HepG2 (cell line): ENCODE measurements around the gene PPP2R2B.

Experiments
- HNRNPLL ChIP-seq: fragments of 200-400 bp; formaldehyde crosslinking; IDR thresholded peaks from 2 replicates; pipeline ENCODE4 v1.6.1; 2017; ENCODE audit warnings: mild to moderate bottlenecking, low read depth, low read length; ENCODE audit not compliant: poor library complexity, severe bottlenecking
- NBN ChIP-seq: fragments of 450-650 bp; conservative IDR thresholded peaks from 2 replicates; pipeline ENCODE4 v1.6.1; 2017
- RERE ChIP-seq: IDR thresholded peaks from 2 replicates; pipeline ENCODE4 v1.6.1; 2016; ENCODE audit warnings: low read depth, missing genetic modification reagents, missing compliant biosample characterization
- ZMYM4 ChIP-seq: sonication (generic); formaldehyde crosslinking; IDR thresholded peaks from 2 replicates; pipeline ENCODE4 v1.8.1; 2023; ENCODE audit warnings: mild to moderate bottlenecking, missing genetic modification reagents
- TF ChIP-seq, protein P1 (sequence below): IDR thresholded peaks from 2 replicates; pipeline ENCODE4 v1.6.1; 2012; ENCODE audit warnings: low read depth, low read length, improper control_type of control experiment
- TF ChIP-seq, protein P2 (sequence below): sonication (generic); formaldehyde crosslinking; IDR thresholded peaks from 2 replicates; pipeline ENCODE4 v1.4.0; 2020; ENCODE audit warnings: mild to moderate bottlenecking, missing genetic modification reagents
- TF ChIP-seq, protein P3 (sequence below): sonication (generic); formaldehyde crosslinking; IDR thresholded peaks from 2 replicates; pipeline ENCODE4 v1.4.0; 2020; ENCODE audit warnings: missing genetic modification reagents

GRCh38 chr5:146698651-146699050, 179.9 kb downstream of the PPP2R2B start:
- TF ChIP-seq RERE (CRISPR knock-in tag) (no peak), ZMYM4 (CRISPR knock-in tag) (no peak), NBN (no peak), HNRNPLL (no peak)
- TF ChIP-seq, protein P1, sequence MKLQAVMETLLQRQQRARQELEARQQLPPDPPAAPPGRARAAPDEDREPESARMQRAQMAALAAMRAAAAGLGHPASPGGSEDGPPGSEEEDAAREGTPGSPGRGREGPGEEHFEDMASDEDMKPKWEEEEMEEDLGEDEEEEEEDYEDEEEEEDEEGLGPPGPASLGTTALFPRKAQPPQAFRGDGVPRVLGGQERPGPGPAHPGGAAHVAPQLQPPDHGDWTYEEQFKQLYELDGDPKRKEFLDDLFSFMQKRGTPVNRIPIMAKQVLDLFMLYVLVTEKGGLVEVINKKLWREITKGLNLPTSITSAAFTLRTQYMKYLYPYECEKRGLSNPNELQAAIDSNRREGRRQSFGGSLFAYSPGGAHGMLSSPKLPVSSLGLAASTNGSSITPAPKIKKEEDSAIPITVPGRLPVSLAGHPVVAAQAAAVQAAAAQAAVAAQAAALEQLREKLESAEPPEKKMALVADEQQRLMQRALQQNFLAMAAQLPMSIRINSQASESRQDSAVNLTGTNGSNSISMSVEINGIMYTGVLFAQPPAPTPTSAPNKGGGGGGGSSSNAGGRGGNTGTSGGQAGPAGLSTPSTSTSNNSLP, result no peak
- TF ChIP-seq, protein P2, sequence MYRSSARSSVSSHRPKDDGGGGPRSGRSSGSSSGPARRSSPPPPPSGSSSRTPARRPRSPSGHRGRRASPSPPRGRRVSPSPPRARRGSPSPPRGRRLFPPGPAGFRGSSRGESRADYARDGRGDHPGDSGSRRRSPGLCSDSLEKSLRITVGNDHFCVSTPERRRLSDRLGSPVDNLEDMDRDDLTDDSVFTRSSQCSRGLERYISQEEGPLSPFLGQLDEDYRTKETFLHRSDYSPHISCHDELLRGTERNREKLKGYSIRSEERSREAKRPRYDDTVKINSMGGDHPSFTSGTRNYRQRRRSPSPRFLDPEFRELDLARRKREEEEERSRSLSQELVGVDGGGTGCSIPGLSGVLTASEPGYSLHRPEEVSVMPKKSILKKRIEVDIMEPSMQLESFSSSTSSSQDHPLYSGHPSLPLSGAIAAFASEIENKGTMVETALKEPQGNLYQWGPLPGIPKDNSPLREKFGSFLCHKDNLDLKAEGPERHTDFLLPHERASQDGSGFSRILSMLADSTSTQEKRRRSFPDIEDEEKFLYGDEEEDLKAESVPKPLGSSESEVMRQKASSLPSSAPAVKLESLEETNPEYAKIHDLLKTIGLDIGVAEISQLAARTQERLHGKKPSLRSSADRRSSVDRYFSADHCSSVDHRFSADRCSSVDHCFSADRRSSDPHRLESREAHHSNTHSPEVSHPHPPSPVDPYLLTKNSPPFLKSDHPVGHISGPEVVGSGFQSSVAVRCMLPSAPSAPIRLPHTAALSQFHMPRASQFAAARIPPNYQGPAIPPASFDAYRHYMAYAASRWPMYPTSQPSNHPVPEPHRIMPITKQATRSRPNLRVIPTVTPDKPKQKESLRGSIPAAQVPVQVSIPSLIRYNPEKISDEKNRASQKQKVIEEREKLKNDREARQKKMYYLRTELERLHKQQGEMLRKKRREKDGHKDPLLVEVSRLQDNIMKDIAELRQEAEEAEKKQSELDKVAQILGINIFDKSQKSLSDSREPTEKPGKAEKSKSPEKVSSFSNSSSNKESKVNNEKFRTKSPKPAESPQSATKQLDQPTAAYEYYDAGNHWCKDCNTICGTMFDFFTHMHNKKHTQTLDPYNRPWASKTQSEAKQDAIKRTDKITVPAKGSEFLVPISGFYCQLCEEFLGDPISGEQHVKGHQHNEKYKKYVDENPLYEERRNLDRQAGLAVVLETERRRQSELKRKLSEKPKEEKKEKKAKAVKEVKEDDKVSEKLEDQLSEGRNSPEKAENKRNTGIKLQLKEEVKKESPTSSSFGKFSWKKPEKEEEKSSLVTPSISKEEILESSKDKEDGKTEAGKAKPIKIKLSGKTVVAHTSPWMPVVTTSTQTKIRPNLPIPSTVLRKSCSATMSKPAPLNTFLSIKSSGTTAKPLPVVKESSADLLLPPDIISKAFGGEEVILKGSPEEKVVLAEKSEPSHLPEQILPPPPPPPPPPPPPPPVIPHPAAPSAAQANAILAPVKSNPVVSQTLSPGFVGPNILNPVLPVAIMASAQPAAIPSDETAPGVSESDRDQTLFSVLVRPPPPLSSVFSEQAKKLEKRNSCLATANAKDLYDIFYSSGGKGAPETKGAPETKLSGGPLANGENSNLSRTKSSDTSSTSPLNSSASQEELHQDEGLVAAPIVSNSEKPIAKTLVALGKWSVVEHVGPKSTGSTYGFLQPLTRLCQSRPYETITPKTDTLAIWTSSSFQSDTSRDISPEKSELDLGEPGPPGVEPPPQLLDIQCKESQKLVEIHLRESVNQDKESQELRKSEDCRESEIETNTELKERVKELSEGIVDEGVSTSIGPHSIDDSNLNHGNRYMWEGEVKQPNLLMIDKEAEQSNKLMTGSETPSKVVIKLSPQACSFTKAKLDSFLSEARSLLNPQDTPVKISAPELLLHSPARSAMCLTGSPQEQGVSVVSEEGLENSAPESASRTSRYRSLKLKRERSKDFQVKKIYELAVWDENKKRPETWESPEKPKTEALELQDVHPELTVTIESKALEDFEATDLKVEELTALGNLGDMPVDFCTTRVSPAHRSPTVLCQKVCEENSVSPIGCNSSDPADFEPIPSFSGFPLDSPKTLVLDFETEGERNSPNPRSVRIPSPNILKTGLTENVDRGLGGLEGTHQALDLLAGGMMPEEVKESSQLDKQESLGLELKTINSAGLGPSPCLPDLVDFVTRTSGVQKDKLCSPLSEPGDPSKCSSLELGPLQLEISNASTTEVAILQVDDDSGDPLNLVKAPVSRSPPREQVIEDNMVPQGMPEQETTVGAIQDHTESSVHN (CRISPR knock-in tag), result no peak
- TF ChIP-seq, protein P3, sequence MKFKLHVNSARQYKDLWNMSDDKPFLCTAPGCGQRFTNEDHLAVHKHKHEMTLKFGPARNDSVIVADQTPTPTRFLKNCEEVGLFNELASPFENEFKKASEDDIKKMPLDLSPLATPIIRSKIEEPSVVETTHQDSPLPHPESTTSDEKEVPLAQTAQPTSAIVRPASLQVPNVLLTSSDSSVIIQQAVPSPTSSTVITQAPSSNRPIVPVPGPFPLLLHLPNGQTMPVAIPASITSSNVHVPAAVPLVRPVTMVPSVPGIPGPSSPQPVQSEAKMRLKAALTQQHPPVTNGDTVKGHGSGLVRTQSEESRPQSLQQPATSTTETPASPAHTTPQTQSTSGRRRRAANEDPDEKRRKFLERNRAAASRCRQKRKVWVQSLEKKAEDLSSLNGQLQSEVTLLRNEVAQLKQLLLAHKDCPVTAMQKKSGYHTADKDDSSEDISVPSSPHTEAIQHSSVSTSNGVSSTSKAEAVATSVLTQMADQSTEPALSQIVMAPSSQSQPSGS (CRISPR knock-in tag), result no peak
